H1 (cell line): ENCODE data around the gene TRIM32. TPM values are rescaled to one million over a fixed set of nuclear protein-coding genes. Genes with fewer than 3 reads are reported as not detected.

Experiments used
- CTCF ChIA-PET: fragments of 300-600 bp; sonication (Branson Sonifier 250); formaldehyde crosslinking; loops from one replicate; lab custom pipeline; 2021; ENCODE audit not compliant: partially characterized antibody; lab: Charles Lee
- POLR2A ChIA-PET: fragments of 300-600 bp; sonication (Branson Sonifier 250); formaldehyde crosslinking; loops from one replicate; lab custom pipeline; 2021; ENCODE audit warnings: inconsistent platforms; ENCODE audit not compliant: partially characterized antibody; lab: Charles Lee
- DNase-seq, 2 experiments: peaks; one replicate each; pipeline versions ENCODE4 v3.0.0 to v3.0.0-alpha.2; 2010 to 2022; ENCODE audit warnings: low spot score in 2 of 2, low read depth in 1 of 2, mixed read lengths in 1 of 2
- FAIRE-seq: peaks from 2 replicates; lab custom pipeline; 2011; peaks lifted over from hg19 to GRCh38; lab: Jason Lieb, UNC
- H2AFZ ChIP-seq: 2 replicates; pipeline ENCODE4 v1.8.1; 2012; ENCODE audit warnings: low read length, inconsistent platforms
- H2AK5ac ChIP-seq: 2 replicates; pipeline ENCODE4 v1.6.1; 2013; ENCODE audit warnings: low read depth, low read length
- H2BK120ac ChIP-seq: replicated peaks from 2 replicates; pipeline ENCODE3; 2013; ENCODE audit warnings: low read depth, low read length, inconsistent platforms
- H2BK12ac ChIP-seq: 2 replicates; pipeline ENCODE4 v1.6.1; 2013; ENCODE audit warnings: low read depth, low read length
- H2BK15ac ChIP-seq: 2 replicates; pipeline ENCODE4 v1.6.1; 2013; ENCODE audit warnings: low read length
- H2BK20ac ChIP-seq: 2 replicates; pipeline ENCODE4 v1.6.1; 2013; ENCODE audit warnings: low read length
- H2BK5ac ChIP-seq: 2 replicates; pipeline ENCODE4 v1.6.1; 2013; ENCODE audit warnings: low read depth, low read length
- H3K14ac ChIP-seq: 2 replicates; pipeline ENCODE4 v1.6.1; 2013; ENCODE audit warnings: inconsistent platforms; ENCODE audit not compliant: insufficient read length
- H3K18ac ChIP-seq: 2 replicates; pipeline ENCODE4 v1.6.1; 2013; ENCODE audit warnings: low read length; ENCODE audit errors: extremely low read depth
- H3K23ac ChIP-seq: 2 replicates; pipeline ENCODE4 v1.6.1; 2013; ENCODE audit warnings: inconsistent platforms; ENCODE audit not compliant: insufficient read length
- H3K23me2 ChIP-seq: 2 replicates; pipeline ENCODE4 v1.6.1; 2013; ENCODE audit warnings: low read depth, low read length
- H3K27ac ChIP-seq: 2 replicates; pipeline ENCODE4 v1.6.1; 2011; ENCODE audit warnings: low read depth, low read length, inconsistent platforms
- H3K27me3 ChIP-seq, 4 experiments: replicated peaks in 1 of 4; 1 replicate in 1 of 4; 2 replicates in 3 of 4; pipeline versions ENCODE4 v1.6.1 to v1.8.1; 2011 to 2013; ENCODE audit warnings: low read length in 3 of 4, mild to moderate bottlenecking in 3 of 4, inconsistent platforms in 2 of 4, mixed read lengths in 2 of 4, moderate library complexity in 1 of 4; ENCODE audit not compliant: control insufficient read depth in 3 of 4, insufficient read depth in 3 of 4; ENCODE audit errors: extremely low read depth in 1 of 4
- H3K36me3 ChIP-seq, 4 experiments: 2 replicates each; pipeline versions ENCODE4 v1.6.1 to v1.8.1; 2011 to 2013; ENCODE audit warnings: mild to moderate bottlenecking in 4 of 4, low read length in 3 of 4, moderate library complexity in 2 of 4, control low read depth in 1 of 4, inconsistent platforms in 1 of 4; ENCODE audit not compliant: insufficient read depth in 4 of 4, control insufficient read depth in 2 of 4
- H3K4ac ChIP-seq: replicated peaks from 2 replicates; pipeline ENCODE3; 2013; ENCODE audit warnings: low read length, low read depth, mixed read lengths, inconsistent platforms; ENCODE audit not compliant: insufficient read length
- H3K4me1 ChIP-seq, 4 experiments: replicated peaks in 1 of 4; 1 replicate in 1 of 4; 2 replicates in 3 of 4; pipeline versions ENCODE4 v1.6.1 to v1.8.1; 2011 to 2013; ENCODE audit warnings: low read length in 3 of 4, inconsistent platforms in 2 of 4, mixed read lengths in 1 of 4; ENCODE audit not compliant: insufficient read depth in 4 of 4, control insufficient read depth in 3 of 4
- H3K4me2 ChIP-seq, 2 experiments: 2 replicates each; pipeline versions ENCODE4 v1.6.1 to v1.8.1; 2011 to 2013; ENCODE audit warnings: low read depth in 2 of 2, low read length in 2 of 2, control low read depth in 1 of 2, inconsistent platforms in 1 of 2, mild to moderate bottlenecking in 1 of 2; ENCODE audit not compliant: insufficient read depth in 1 of 2
- H3K4me3 ChIP-seq, 4 experiments: fragments of 200-600, 300-600 bp in 1 of 4; sonication (generic), shearing (Covaris generic), sonication (Bioruptor Twin) in 1 of 4; 2 replicates each; pipeline versions ENCODE4 v1.5.1 to v1.8.1; 2011 to 2016; ENCODE audit warnings: low read length in 4 of 4, low read depth in 3 of 4, control low read depth in 2 of 4, inconsistent platforms in 2 of 4, mild to moderate bottlenecking in 2 of 4, mixed read lengths in 1 of 4, moderate library complexity in 1 of 4; ENCODE audit not compliant: insufficient read depth in 2 of 4; ENCODE audit errors: extremely low read depth in 1 of 4
- H3K56ac ChIP-seq: replicated peaks from 2 replicates; pipeline ENCODE3; 2013; ENCODE audit warnings: low read depth, mild to moderate bottlenecking, mixed read lengths, low read length, inconsistent platforms; ENCODE audit not compliant: insufficient read length
- H3K79me1 ChIP-seq: 2 replicates; pipeline ENCODE4 v1.6.1; 2013; ENCODE audit warnings: low read depth, low read length, control low read depth
- H3K79me2 ChIP-seq, 2 experiments: 2 replicates each; pipeline versions ENCODE4 v1.6.1 to v1.8.1; 2012 to 2013; ENCODE audit warnings: low read length in 2 of 2, mild to moderate bottlenecking in 2 of 2, inconsistent platforms in 1 of 2; ENCODE audit not compliant: insufficient read depth in 2 of 2, control insufficient read depth in 1 of 2
- H3K9ac ChIP-seq, 4 experiments: replicated peaks in 1 of 4; 1 replicate in 1 of 4; 2 replicates in 3 of 4; pipeline versions ENCODE4 v1.6.1 to v1.8.1; 2011 to 2013; ENCODE audit warnings: low read depth in 3 of 4, low read length in 3 of 4, control low read depth in 2 of 4, mild to moderate bottlenecking in 2 of 4, moderate library complexity in 2 of 4, inconsistent platforms in 1 of 4; ENCODE audit errors: extremely low read depth in 1 of 4
- H3K9me3 ChIP-seq, 2 experiments: 2 replicates each; pipeline versions ENCODE4 v1.6.1 to v1.8.1; 2012 to 2013; ENCODE audit warnings: mild to moderate bottlenecking in 2 of 2, moderate library complexity in 2 of 2, control low read depth in 1 of 2, inconsistent platforms in 1 of 2, low read depth in 1 of 2, low read length in 1 of 2, mixed read lengths in 1 of 2; ENCODE audit not compliant: insufficient read depth in 2 of 2
- H4K20me1 ChIP-seq, 2 experiments: replicated peaks in 1 of 2; 2 replicates each; pipeline versions ENCODE3 to v1.8.1; 2011 to 2013; ENCODE audit warnings: inconsistent platforms in 2 of 2, low read length in 2 of 2, mild to moderate bottlenecking in 1 of 2; ENCODE audit not compliant: insufficient read depth in 2 of 2, control insufficient read depth in 1 of 2
- H4K5ac ChIP-seq: 2 replicates; pipeline ENCODE4 v1.6.1; 2013; ENCODE audit warnings: low read length, low read depth, mixed read lengths, inconsistent platforms; ENCODE audit not compliant: insufficient read length
- H4K8ac ChIP-seq: 2 replicates; pipeline ENCODE4 v1.8.0; 2013; ENCODE audit warnings: mild to moderate bottlenecking, moderate library complexity, low read length, inconsistent platforms; ENCODE audit not compliant: insufficient read depth; ENCODE audit errors: extremely low read depth
- H4K91ac ChIP-seq: replicated peaks from 2 replicates; pipeline ENCODE3; 2013; ENCODE audit warnings: low read length, mixed read lengths, inconsistent platforms; ENCODE audit not compliant: insufficient read length
- CEBPB ChIP-seq: IDR thresholded peaks from 2 replicates; pipeline ENCODE4 v1.6.1; 2012; ENCODE audit warnings: low read depth, low read length
- CHD1 ChIP-seq: IDR thresholded peaks from 2 replicates; pipeline ENCODE4 v1.6.1; 2012; ENCODE audit warnings: low read depth, low read length, improper control_type of control experiment
- CTCF ChIP-seq, 3 experiments: IDR thresholded peaks; 1 replicate in 2 of 3; 2 replicates in 1 of 3; pipeline versions ENCODE4 v1.5.1 to v1.6.1; 2011; ENCODE audit warnings: low read length in 3 of 3, mild to moderate bottlenecking in 3 of 3, inconsistent platforms in 2 of 3, low read depth in 1 of 3, moderate library complexity in 1 of 3; ENCODE audit not compliant: insufficient read depth in 1 of 3; ENCODE audit errors: control extremely low read depth in 1 of 3
- FOSL1 ChIP-seq: IDR thresholded peaks from 2 replicates; pipeline ENCODE4 v1.6.1; 2011; ENCODE audit warnings: mild to moderate bottlenecking, low read depth, low read length, moderate library complexity; ENCODE audit not compliant: insufficient read depth
- GTF2F1 ChIP-seq: IDR thresholded peaks from 2 replicates; pipeline ENCODE4 v1.6.1; 2012; ENCODE audit warnings: low read depth, low read length, improper control_type of control experiment, borderline replicate concordance
- RFX5 ChIP-seq: IDR thresholded peaks from 2 replicates; pipeline ENCODE4 v1.6.1; 2011; ENCODE audit warnings: low read depth, low read length, improper control_type of control experiment, borderline replicate concordance
- RNF2 ChIP-seq: fragments of 200-900, 300-1000 bp; sonication (generic); IDR thresholded peaks from 2 replicates; pipeline ENCODE4 v1.7.1; 2016; ENCODE audit warnings: borderline replicate concordance, low read depth, mild to moderate bottlenecking, antibody characterized with exemption, low read length; ENCODE audit not compliant: poor library complexity, severe bottlenecking; ENCODE audit errors: missing control alignments
- RXRA ChIP-seq: IDR thresholded peaks from 2 replicates; pipeline ENCODE4 v1.6.1; 2011; ENCODE audit warnings: low read depth, mild to moderate bottlenecking, low read length, moderate library complexity; ENCODE audit not compliant: insufficient read depth
- SUZ12 ChIP-seq: fragments of 200-600 bp; sonication (generic); IDR thresholded peaks from 2 replicates; pipeline ENCODE4 v1.6.1; 2012; ENCODE audit warnings: mild to moderate bottlenecking, inconsistent platforms, low read length, moderate library complexity, mixed read lengths
- TAF7 ChIP-seq: optimal IDR thresholded peaks from 2 replicates; pipeline ENCODE3; 2011; ENCODE audit warnings: low read depth, mild to moderate bottlenecking, inconsistent platforms, low read length, moderate library complexity, borderline replicate concordance
- TBP ChIP-seq: IDR thresholded peaks from 2 replicates; pipeline ENCODE4 v1.6.1; 2011; ENCODE audit warnings: low read depth, low read length, improper control_type of control experiment
- YY1 ChIP-seq: IDR thresholded peaks from 2 replicates; pipeline ENCODE4 v1.6.1; 2011; ENCODE audit warnings: low read depth, mild to moderate bottlenecking, low read length
- WGBS, 2 experiments: shearing (Covaris generic) in 1 of 2; methylation state at CpG; one replicate each; pipeline versions ENCODE4 v1.1.6 to v1.1.7; 2013 to 2015; ENCODE audit warnings: low lambda C conversion rate in 2 of 2, mixed read lengths in 2 of 2, inconsistent platforms in 1 of 2, low coverage in 1 of 2, missing lambda C conversion rate in 1 of 2; ENCODE audit not compliant: insufficient replicate concordance in 2 of 2, insufficient coverage in 1 of 2, insufficient read length in 1 of 2; ENCODE audit errors: extremely low coverage in 1 of 2, missing lambda C conversion rate in 1 of 2; 5-methylcytosine and 5-hydroxymethylcytosine counted together
- polyA plus RNA-seq, 7 experiments: library from polyadenylated mRNA; depleted of rRNA in 3 of 7; stranded (reverse) in 5 of 7; unstranded in 2 of 7; fragments of >200 nt in 5 of 7; fragments of 200-250 nt in 2 of 7; gene quantifications; 1 replicate in 5 of 7; 2 replicates in 1 of 7; 4 replicates in 1 of 7; pipeline versions ENCODE4 v1.2.1 to v1.2.3, GENCODE V29; 2011 to 2013; ENCODE audit warnings: missing spikeins in 2 of 7, mixed read lengths in 2 of 7
- total RNA-seq: library from RNA; stranded (reverse); fragmentation: NEBNext Ultra II Directional; extraction: Animal tissue kit (Norgen Biotek cat#: 25700); gene quantifications from 2 replicates; pipeline ENCODE4 v1.2.1, GENCODE V29; 2021

The TRIM32 gene
- total and polyA plus RNA-seq, 2 of the 8 experiments (the other 6 are each of a cell fraction or from before 2014, with no cell fraction given), result 10.5 to 17.3 TPM

- Histone ChIP-seq H2BK15ac (no peak overlapping the region), H3K4me1 (peaks cover 0 to 6% (median 0%) of the 10 kb centered on the region in 4 experiments; a peak in 1 of 7 replicates), H3K56ac (no peak overlapping the region), H3K18ac (no peak overlapping the region), H4K5ac (no peak overlapping the region), H2BK120ac (no peak overlapping the region), H3K23me2 (no peaks in the 10 kb centered on the region; the same call in 1 of the 2 replicates), H3K79me1 (no peaks in the 10 kb centered on the region), H4K8ac (no peak overlapping the region), H3K36me3 (no peaks in the 10 kb centered on the region), H4K20me1 (no peaks in the 10 kb centered on the region), H3K9ac (no peak overlapping the region), H2AK5ac (no peak overlapping the region), H3K27ac (no peak overlapping the region), H3K4me2 (no peak overlapping the region), H2BK12ac (no peak overlapping the region), H3K23ac (no peak overlapping the region), H2AFZ (no peak overlapping the region), H2BK5ac (no peak overlapping the region), H4K91ac (no peak overlapping the region), H2BK20ac (no peak overlapping the region), H3K27me3 (no peaks in the 10 kb centered on the region), H3K4ac (no peak overlapping the region), H3K9me3 (no peaks in the 10 kb centered on the region), H3K14ac (no peak overlapping the region), H3K79me2 (no peaks in the 10 kb centered on the region), H3K4me3 (no peak overlapping the region)
- POLR2A ChIA-PET, result no interaction called here
- FAIRE-seq (no peak), DNase-seq (no peak)
- 95% methylated on average over 2 of the region's 2 CpGs; no CpG with 5 or more reads in 1 of the 2 experiments for WGBS, 2 experiments
- CTCF ChIA-PET, result interaction anchor here (0.6 to 2.6 kb wide), 5 partner anchors 10 to 775 kb away, joined by 3 to 15 read pairs (median 3); no protein-coding TSS in a partner anchor
- TF ChIP-seq CHD1, result no peak
- TF ChIP-seq FOSL1, result no peak
- no peak for TF ChIP-seq RXRA
- no peak for TF ChIP-seq CTCF (IDR thresholded peaks at IDR 0.05; ENCODE audit: control extremely low read depth in 1 of 3, insufficient read depth in 1 of 3, low read depth in 1 of 3, low read length in 3 of 3)
- TF ChIP-seq CEBPB, result no peak
- no peak for TF ChIP-seq TBP
- TF ChIP-seq TAF7, result no peak
- TF ChIP-seq GTF2F1, result no peak
- no peak for TF ChIP-seq SUZ12
- no peak for TF ChIP-seq RFX5
- no peak for TF ChIP-seq YY1
- no peak for TF ChIP-seq RNF2
These were observed 28.8 kb upstream of the TRIM32 start for GRCh38 chr9:116658265-116658664.
